GM04503 (cell line): Measurements from ENCODE around the gene DDT.
"Not testable (repeated sequence)": the region's sequence is repeated elsewhere in the genome, so short reads cannot be mapped to it uniquely, and the experiment has no call there.

Experiments
- DNase-seq: peaks from one replicate; pipeline ENCODE4 v3.0.0-alpha.2; 2012; ENCODE audit warnings: low read depth

DDT gene

DNA sequence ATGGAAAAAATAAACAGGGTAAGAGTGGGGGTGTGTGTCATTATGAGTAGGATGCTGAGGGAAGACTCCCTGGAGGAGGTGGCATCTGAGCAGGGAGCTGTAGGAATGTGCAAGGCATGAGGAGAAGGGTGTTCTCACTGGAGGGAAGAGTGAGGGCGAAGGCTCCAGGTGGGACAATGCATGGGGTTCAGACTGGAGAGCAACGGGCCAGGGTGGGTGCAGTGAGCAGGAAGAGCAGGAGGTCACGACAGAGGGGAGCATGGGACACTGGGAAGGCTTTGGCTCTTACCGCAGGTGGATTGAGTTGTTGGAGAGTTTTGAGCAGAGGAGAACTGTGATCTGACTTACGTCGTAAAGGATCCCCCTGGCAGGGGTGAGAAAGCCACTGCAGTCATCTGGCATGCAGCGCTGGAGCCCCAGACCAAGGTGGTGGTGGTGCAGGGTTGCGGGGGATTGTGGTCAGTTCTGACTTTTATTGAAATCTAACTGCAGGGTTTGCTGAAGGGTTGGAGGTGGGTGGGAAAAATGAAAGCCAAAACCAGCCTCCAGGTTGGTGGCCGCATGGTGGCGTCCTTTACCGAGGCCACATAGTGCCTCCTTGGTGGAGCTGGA is 21.3 kb downstream of the DDT start:
- not testable (repeated sequence) for DNase-seq

GRCh38 chr22:23951383-23951782 is 22.9 kb downstream of the DDT start:
- DNase-seq, result not testable (repeated sequence)

- DNase-seq, result not testable (repeated sequence)
Observed at GRCh38 chr22:23949764-23950163, 24.5 kb downstream of the DDT start.

DNA sequence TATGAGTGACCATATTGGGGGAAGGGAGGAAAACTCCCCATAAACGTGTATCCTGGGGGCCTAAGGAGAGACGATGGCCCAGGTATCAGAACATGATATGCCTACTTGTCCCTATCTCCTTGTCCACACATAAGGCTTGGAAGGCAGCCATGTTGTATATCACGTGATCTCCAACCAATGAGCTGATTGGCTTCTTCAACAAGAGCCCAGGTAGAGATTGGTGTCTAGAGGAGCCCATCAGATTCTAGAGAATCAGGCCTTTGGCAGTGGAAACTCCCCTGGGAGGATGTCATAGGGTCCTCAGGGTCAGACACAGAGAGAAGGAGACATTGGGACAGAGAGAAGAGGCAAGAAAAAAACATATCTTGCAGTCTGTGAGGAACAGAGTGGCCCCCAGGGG is 26.9 kb downstream of the DDT start:
- not testable (repeated sequence) for DNase-seq

GRCh38 chr22:23940166-23940565 is 34.1 kb downstream of the DDT start:
- not testable (repeated sequence) for DNase-seq

- DNase-seq, result no peak
Observed at GRCh38 chr22:23939017-23939357, 35.3 kb downstream of the DDT start.

- no peak for DNase-seq
Observed at GRCh38 chr22:23938328-23939016, 35.8 kb downstream of the DDT start.

DNA sequence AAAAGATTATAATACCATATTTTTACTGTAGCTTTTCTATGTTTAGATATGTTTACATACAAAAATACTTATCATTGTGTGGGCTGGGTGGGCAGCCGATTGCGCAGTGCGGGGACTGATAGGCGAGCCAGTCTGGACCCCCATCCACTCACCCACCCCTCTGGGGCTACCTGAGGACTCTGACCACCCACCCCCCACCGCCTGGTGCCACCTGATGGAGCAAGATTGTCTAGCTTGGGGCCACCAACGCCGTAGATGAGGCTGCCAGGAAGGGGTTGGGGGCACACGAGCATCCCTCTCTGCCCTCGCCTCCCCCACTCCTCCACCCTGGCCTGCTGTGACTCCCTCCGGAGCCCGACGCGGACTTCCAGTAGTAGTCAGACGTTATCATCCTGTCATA is 47.7 kb downstream of the DDT start:
- no peak for DNase-seq

DNA sequence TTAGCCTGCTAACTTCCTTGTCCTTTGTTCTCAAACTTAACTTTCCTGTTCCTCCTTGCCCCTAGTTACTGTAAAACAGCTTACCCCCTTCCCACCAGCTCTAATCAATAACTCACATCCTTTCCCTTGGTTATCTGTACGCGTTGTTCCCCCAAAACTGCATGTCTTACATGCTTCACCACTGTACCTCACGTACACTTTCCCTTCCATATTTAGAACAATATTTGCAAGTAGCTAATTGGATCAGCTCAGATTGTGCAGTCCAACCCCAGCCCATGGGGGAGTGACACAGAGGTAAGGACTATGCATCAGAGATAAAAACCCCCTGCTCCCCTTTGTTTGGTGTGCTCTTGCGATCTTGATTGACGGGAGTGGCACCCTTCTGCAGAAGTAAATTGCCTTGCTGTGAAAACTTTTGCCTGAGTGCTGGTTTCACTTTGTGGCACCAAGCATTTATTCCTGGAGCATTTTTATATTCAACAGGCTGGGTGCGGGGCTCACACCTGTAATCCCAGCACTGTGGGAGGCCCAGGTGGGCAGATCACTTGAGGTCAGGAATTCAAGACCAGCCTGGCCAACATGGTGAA is 49.1 kb downstream of the DDT start:
- DNase-seq, result no peak

DNA sequence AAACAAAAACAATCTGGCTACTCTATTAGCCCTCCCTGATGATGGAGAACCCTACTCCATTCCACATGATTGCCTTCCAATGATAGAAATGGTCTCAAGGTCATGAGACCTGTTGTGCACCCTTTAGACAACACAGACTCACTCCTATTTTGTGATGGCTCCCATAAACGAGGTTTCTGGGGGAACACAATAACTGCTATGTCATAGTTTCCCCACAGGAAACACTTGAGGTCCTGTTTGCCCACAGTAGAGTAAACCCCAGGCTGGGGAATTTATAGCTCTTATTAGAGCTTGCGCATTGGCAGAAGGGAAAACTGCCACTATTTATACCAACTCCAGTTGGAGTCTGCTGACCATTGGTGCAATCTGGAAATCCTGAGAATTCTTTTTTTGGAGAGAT is 51.3 kb downstream of the DDT start:
- no peak for DNase-seq

- not testable (repeated sequence) for DNase-seq
Observed at GRCh38 chr22:23921586-23922201, 52.5 kb downstream of the DDT start.
